ENCODE measurements around the gene PDLIM4. TPM values are rescaled to one million over a fixed set of nuclear protein-coding genes. Genes with fewer than 3 reads are reported as not detected.

The PDLIM4 gene
- 27.7 and 53.3 TPM in 2 replicates for total RNA-seq

GRCh38 chr5:132257131-132258101, at the start of gene PDLIM4:
Gene PDLIM4 (plus strand): TSS chr5:132257696. CDS start chr5:132257735, 39 bp downstream.

GRCh38 chr5:132227485-132228240, 29.8 kb upstream of the PDLIM4 start, which contains the start of gene P4HA2:
Gene P4HA2 (minus strand): TSS chr5:132227853. CDS start chr5:132218626, 9,227 bp downstream.

GRCh38 chr5:132293992-132294727, 36.7 kb downstream of the PDLIM4 start, which contains the start of gene SLC22A4:
Gene SLC22A4 (plus strand): TSS chr5:132294394. CDS start chr5:132294617, 223 bp downstream.

Other genes with a start within 250 kb of the PDLIM4 start
- gene ACSL6, start 246.0 kb upstream of the PDLIM4 start, total RNA-seq = under 0.01 and 0.09 TPM in 2 replicates
- not detected in 2 replicates for gene IL3, start 197.0 kb upstream of the PDLIM4 start, total RNA-seq
- gene CSF2, start 183.9 kb upstream of the PDLIM4 start, total RNA-seq = 0.18 TPM in 1 of 2 replicates, not detected in the other
- gene P4HA2, start 29.8 kb upstream of the PDLIM4 start, total RNA-seq = 243 and 574 TPM in 2 replicates
- 0.83 and 1.00 TPM in 2 replicates for gene SLC22A4, start 36.7 kb downstream of the PDLIM4 start, total RNA-seq
- gene SLC22A5, start 112.0 kb downstream of the PDLIM4 start, total RNA-seq = 4.3 and 5.5 TPM in 2 replicates
- gene IRF1, start 233.1 kb downstream of the PDLIM4 start, total RNA-seq = 12.3 and 13.8 TPM in 2 replicates